NCI-H748 treated with DMSO at 0.1 percent for 48 hours (cell line): Measurements from ENCODE around the gene SHH.

Experiments
- DNase-seq: peaks from one replicate; lab custom pipeline; 2025; lab: John Stamatoyannopoulos, UW

Gene SHH

GRCh38 chr7:155764438-155764793 lies 47.8 kb downstream of the SHH start:
- no peak for DNase-seq

- no peak for DNase-seq
Measured at GRCh38 chr7:155763691-155764437, 48.4 kb downstream of the SHH start.

- no peak for DNase-seq
Measured at GRCh38 chr7:155763122-155763521, 49.1 kb downstream of the SHH start.

GRCh38 chr7:155762655-155763054 lies 49.6 kb downstream of the SHH start:
- DNase-seq = no peak

- DNase-seq = no peak
Measured at GRCh38 chr7:155762036-155762435, 50.2 kb downstream of the SHH start.

GRCh38 chr7:155761162-155761561 lies 51.1 kb downstream of the SHH start:
- DNase-seq = no peak

GRCh38 chr7:155759740-155760430 lies 52.4 kb downstream of the SHH start:
- no peak for DNase-seq

- no peak for DNase-seq
Measured at GRCh38 chr7:155758348-155758747, 53.9 kb downstream of the SHH start.

- no peak for DNase-seq
Measured at GRCh38 chr7:155756322-155756721, 55.9 kb downstream of the SHH start.

- DNase-seq = no peak
Measured at GRCh38 chr7:155755026-155755425, 57.2 kb downstream of the SHH start.

- no peak for DNase-seq
Measured at GRCh38 chr7:155754165-155754564, 58.1 kb downstream of the SHH start.

- DNase-seq = no peak
Measured at GRCh38 chr7:155753446-155753965, 58.8 kb downstream of the SHH start.

- no peak for DNase-seq
Measured at GRCh38 chr7:155752756-155753445, 59.4 kb downstream of the SHH start.

- no peak for DNase-seq
Measured at GRCh38 chr7:155751409-155751808, 60.9 kb downstream of the SHH start.

GRCh38 chr7:155750255-155751125 lies 61.8 kb downstream of the SHH start:
- DNase-seq = no peak
